Testis (tissue), 2 donors: ENCODE measurements around the gene CCM2L.

Experiments
- CTCF ChIP-seq, 3 experiments: fragments of 450-650 bp in 2 of 3; fragments of 200-600 bp in 1 of 3; sonication (generic) in 1 of 3; IDR thresholded peaks; one replicate each; pipeline ENCODE4 v1.5.1; 2016 to 2019; ENCODE audit warnings: antibody characterized with exemption in 3 of 3, mild to moderate bottlenecking in 2 of 3, moderate library complexity in 1 of 3
- POLR2A ChIP-seq: fragments of 450-650 bp; IDR thresholded peaks from one replicate; pipeline ENCODE4 v1.6.1; 2017; ENCODE audit warnings: antibody characterized with exemption, mild to moderate bottlenecking, moderate library complexity

DNA sequence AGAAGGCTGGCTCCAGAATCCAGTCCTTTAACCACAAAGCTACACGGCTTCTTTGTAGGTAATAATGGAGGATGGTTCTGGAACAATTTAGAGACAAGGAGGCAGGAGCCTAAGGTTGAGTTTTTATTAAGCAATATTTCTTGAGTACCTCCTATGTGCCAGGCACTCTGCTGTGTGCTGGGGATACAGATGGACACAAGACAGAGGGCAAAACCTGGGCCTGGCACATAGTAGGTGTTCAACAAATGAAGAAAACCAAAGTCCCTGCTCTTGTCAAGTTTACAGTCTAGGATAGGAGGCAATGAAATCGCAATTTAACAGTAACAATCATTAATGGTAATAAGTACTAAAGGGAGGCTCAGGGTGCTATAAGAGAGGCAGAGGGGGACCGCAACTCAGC is 17.4 kb downstream of the CCM2L start:
- TF ChIP-seq CTCF (IDR thresholded peaks at IDR 0.05) (no peak), POLR2A (no peak)
